Astrocyte of the hippocampus (primary cell): ENCODE results near the gene NTN5.
A peak's percentile ranks its signal among the peaks of the same experiment; 100 is the strongest.

Source experiments
- DNase-seq: peaks from one replicate; pipeline ENCODE4 v3.0.0; 2011; ENCODE audit warnings: low read depth, low spot score

NTN5 gene

GRCh38 chr19:48631225-48631624 lies 41.6 kb downstream of the NTN5 start:
- no peak for DNase-seq

- DNase-seq = peak; percentile 72
Measured at GRCh38 chr19:48630296-48631063, 42.3 kb downstream of the NTN5 start.

GRCh38 chr19:48629599-48630295 lies 43.1 kb downstream of the NTN5 start:
- peak; percentile 71 for DNase-seq

- no peak for DNase-seq
Measured at GRCh38 chr19:48629297-48629598, 43.6 kb downstream of the NTN5 start.

GRCh38 chr19:48628486-48629296 lies 44.1 kb downstream of the NTN5 start:
- DNase-seq = no peak

- DNase-seq = no peak
Measured at GRCh38 chr19:48627865-48628314, 44.9 kb downstream of the NTN5 start.

- no peak for DNase-seq
Measured at GRCh38 chr19:48627201-48627864, 45.5 kb downstream of the NTN5 start.

- no peak for DNase-seq
Measured at GRCh38 chr19:48625891-48626327, 46.9 kb downstream of the NTN5 start.

- no peak for DNase-seq
Measured at GRCh38 chr19:48624791-48625723, 47.8 kb downstream of the NTN5 start.

- DNase-seq = peak; percentile 100
Measured at GRCh38 chr19:48624067-48624594, 48.7 kb downstream of the NTN5 start.

GRCh38 chr19:48623556-48624066 lies 49.2 kb downstream of the NTN5 start:
- DNase-seq = no peak

- no peak for DNase-seq
Measured at GRCh38 chr19:48619692-48620585, 52.9 kb downstream of the NTN5 start.

- peak; percentile 100 for DNase-seq
Measured at GRCh38 chr19:48618916-48619691, 53.7 kb downstream of the NTN5 start, which contains the start of the genes RPL18 and SPHK2. Gene RPL18 (minus strand): TSS chr19:48619178. CDS start chr19:48619143, 35 bp downstream. Gene SPHK2 (plus strand): TSS chr19:48619506. CDS start chr19:48620515, 1,009 bp downstream.

GRCh38 chr19:48618278-48618915 lies 54.4 kb downstream of the NTN5 start:
- peak; percentile 18 for DNase-seq

GRCh38 chr19:48617146-48617937 lies 55.5 kb downstream of the NTN5 start:
- peak; percentile 76 for DNase-seq

GRCh38 chr19:48616491-48617056 lies 56.2 kb downstream of the NTN5 start:
- DNase-seq = no peak
